HEK293T (cell line): ENCODE data around the gene CORO1C.

Source experiments
- CTCF ChIA-PET: fragments of 350-600 bp; formaldehyde crosslinking; extraction: SDS; loops from one replicate; lab custom pipeline; 2021; ENCODE audit warnings: antibody characterized with exemption, inconsistent platforms; lab: Yijun Ruan, JAX
- POLR2A ChIA-PET: fragments of 350-600 bp; formaldehyde crosslinking; extraction: SDS; loops from one replicate; lab custom pipeline; 2020; ENCODE audit warnings: antibody characterized with exemption, inconsistent platforms; lab: Yijun Ruan, JAX
- DNase-seq: peaks from one replicate; pipeline ENCODE4 v3.0.0; 2012; ENCODE audit warnings: mixed read lengths; ENCODE audit errors: extremely low spot score
- ARNT ChIP-seq: fragments of 450-650 bp; IDR thresholded peaks from 2 replicates; pipeline ENCODE4 v1.6.1; 2017; ENCODE audit warnings: mild to moderate bottlenecking
- BHLHE40 ChIP-seq: fragments of 450-650 bp; IDR thresholded peaks from 2 replicates; pipeline ENCODE4 v1.6.1; 2016; ENCODE audit warnings: mild to moderate bottlenecking, moderate library complexity, borderline replicate concordance
- CTBP1 ChIP-seq: fragments of 450-650 bp; IDR thresholded peaks from 2 replicates; pipeline ENCODE4 v1.6.1; 2016; ENCODE audit warnings: borderline replicate concordance
- ELF4 ChIP-seq: fragments of 450-650 bp; IDR thresholded peaks from 2 replicates; pipeline ENCODE4 v1.6.1; 2017; ENCODE audit warnings: antibody characterized with exemption
- FOXA1 ChIP-seq: fragments of 450-650 bp; IDR thresholded peaks from 2 replicates; pipeline ENCODE4 v1.6.1; 2016; ENCODE audit warnings: mild to moderate bottlenecking
- FOXK2 ChIP-seq: fragments of 450-650 bp; IDR thresholded peaks from 2 replicates; pipeline ENCODE4 v1.6.1; 2016; ENCODE audit warnings: mild to moderate bottlenecking
- FOXM1 ChIP-seq: fragments of 450-650 bp; IDR thresholded peaks from 2 replicates; pipeline ENCODE4 v1.6.1; 2017; ENCODE audit warnings: mild to moderate bottlenecking, borderline replicate concordance
- HDGF ChIP-seq: fragments of 450-650 bp; IDR thresholded peaks from 2 replicates; pipeline ENCODE4 v1.6.1; 2017; ENCODE audit warnings: antibody characterized with exemption, borderline replicate concordance
- L3MBTL2 ChIP-seq: fragments of 450-650 bp; conservative IDR thresholded peaks from 2 replicates; pipeline ENCODE4 v1.6.1; 2016; ENCODE audit warnings: mild to moderate bottlenecking
- LEF1 ChIP-seq: fragments of 450-650 bp; IDR thresholded peaks from 2 replicates; pipeline ENCODE4 v1.6.1; 2017; ENCODE audit warnings: mild to moderate bottlenecking, borderline replicate concordance
- NFRKB ChIP-seq: fragments of 450-650 bp; IDR thresholded peaks from 2 replicates; pipeline ENCODE4 v1.6.1; 2016; ENCODE audit warnings: mild to moderate bottlenecking, moderate library complexity
- SP1 ChIP-seq: fragments of 450-650 bp; IDR thresholded peaks from 2 replicates; pipeline ENCODE4 v1.6.1; 2017
- SUZ12 ChIP-seq: fragments of 450-650 bp; IDR thresholded peaks from 2 replicates; pipeline ENCODE4 v1.6.1; 2016; ENCODE audit warnings: mild to moderate bottlenecking
- TARDBP ChIP-seq: fragments of 450-650 bp; IDR thresholded peaks from 2 replicates; pipeline ENCODE4 v1.6.1; 2016
- ZNF384 ChIP-seq: fragments of 450-650 bp; IDR thresholded peaks from 2 replicates; pipeline ENCODE4 v1.6.1; 2016
- TF ChIP-seq, protein P1 (sequence below): fragments of 450-650 bp; IDR thresholded peaks from 2 replicates; pipeline ENCODE4 v1.6.1; 2016

The CORO1C gene

DNA sequence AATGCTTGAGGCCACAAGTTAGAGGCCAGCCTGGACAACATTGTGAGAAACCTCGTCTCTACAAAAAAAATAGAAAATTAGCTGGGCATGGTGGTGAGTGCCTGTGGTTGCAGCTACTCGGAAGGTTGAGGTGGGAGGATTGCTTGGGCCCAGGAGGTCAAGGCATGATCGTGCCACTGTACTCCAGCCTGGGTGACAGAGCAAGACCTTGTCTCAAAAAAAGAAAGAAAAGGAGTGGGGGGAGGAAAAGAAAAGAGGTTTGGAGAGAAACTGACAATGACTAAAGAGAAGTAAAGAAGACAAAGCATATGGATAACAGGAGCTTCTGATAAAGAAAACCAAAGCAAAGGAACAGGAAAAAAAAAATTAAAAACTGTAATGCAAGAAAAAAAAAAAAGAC lies 60.2 kb downstream of the CORO1C start:
- DNase-seq = no peak
- TF ChIP-seq SP1 (no peak), L3MBTL2 (no peak), CTBP1 (no peak), BHLHE40 (no peak), HDGF (no peak), ZNF384 (no peak), FOXM1 (no peak)
- CTCF ChIA-PET = no interaction called here
- POLR2A ChIA-PET = no interaction called here

- DNase-seq = no peak
- POLR2A ChIA-PET = interaction anchor here (0.6 kb wide), 1 partner anchor 423 kb away, joined by 3 read pairs; the partner anchor contains the start of gene ALKBH2
- no peak for TF ChIP-seq ZNF384
- TF ChIP-seq FOXK2 = no peak
- no peak for TF ChIP-seq FOXM1
- CTCF ChIA-PET = no interaction called here
These were observed 61.2 kb downstream of the CORO1C start for GRCh38 chr12:108670066-108670631.

DNA sequence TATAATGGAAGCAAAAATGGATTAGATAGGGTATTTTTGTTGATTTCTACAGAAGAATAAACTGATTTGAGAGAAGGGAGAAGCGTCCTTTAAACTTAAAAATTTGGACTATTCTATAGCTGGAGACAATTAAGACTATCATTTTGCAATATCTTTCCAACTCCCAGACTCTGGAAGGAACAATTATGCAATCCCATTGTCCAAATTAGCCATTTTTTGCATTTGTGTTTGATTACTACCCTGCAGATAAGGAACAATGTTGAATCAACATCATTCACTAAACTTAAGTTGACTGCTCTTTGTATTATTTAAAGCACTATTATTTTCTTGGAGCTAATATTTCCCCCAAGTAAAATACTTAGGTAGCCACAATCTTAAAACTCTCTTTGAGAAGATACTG lies 62.8 kb downstream of the CORO1C start:
- no peak for TF ChIP-seq L3MBTL2
- TF ChIP-seq NFRKB = no peak
- TF ChIP-seq, protein P1, sequence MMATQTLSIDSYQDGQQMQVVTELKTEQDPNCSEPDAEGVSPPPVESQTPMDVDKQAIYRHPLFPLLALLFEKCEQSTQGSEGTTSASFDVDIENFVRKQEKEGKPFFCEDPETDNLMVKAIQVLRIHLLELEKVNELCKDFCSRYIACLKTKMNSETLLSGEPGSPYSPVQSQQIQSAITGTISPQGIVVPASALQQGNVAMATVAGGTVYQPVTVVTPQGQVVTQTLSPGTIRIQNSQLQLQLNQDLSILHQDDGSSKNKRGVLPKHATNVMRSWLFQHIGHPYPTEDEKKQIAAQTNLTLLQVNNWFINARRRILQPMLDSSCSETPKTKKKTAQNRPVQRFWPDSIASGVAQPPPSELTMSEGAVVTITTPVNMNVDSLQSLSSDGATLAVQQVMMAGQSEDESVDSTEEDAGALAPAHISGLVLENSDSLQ = no peak
- no peak for TF ChIP-seq FOXA1
- no peak for TF ChIP-seq SUZ12
- no peak for TF ChIP-seq BHLHE40
- TF ChIP-seq ARNT = no peak
- no peak for TF ChIP-seq SP1
- no peak for TF ChIP-seq HDGF
- CTCF ChIA-PET = interaction anchor here (0.6 to 1.5 kb wide), 2 partner anchors 136 to 718 kb away, joined by 3 to 7 read pairs; no protein-coding TSS in a partner anchor
- DNase-seq = no peak
- POLR2A ChIA-PET = no interaction called here

- ChIA-PET CTCF (interaction anchor here (0.6 to 1.5 kb wide), 2 partner anchors 136 to 718 kb away, joined by 3 to 7 read pairs; no protein-coding TSS in a partner anchor), POLR2A (no interaction called here)
- DNase-seq = no peak
- TF ChIP-seq SP1 (no peak), ELF4 (no peak), FOXA1 (no peak), FOXK2 (no peak)
These were observed 63.3 kb downstream of the CORO1C start for GRCh38 chr12:108668063-108668462.

GRCh38 chr12:108667349-108667748 lies 64.0 kb downstream of the CORO1C start:
- ChIA-PET POLR2A (no interaction called here), CTCF (no interaction called here)
- DNase-seq = no peak
- no peak for TF ChIP-seq HDGF
- TF ChIP-seq NFRKB = no peak
- TF ChIP-seq, protein P1 = no peak
- no peak for TF ChIP-seq BHLHE40
- no peak for TF ChIP-seq TARDBP
- no peak for TF ChIP-seq ARNT
- no peak for TF ChIP-seq ZNF384
- TF ChIP-seq FOXM1 = no peak
- TF ChIP-seq SUZ12 = no peak
- no peak for TF ChIP-seq L3MBTL2
- TF ChIP-seq ELF4 = no peak
- TF ChIP-seq FOXK2 = no peak
- no peak for TF ChIP-seq CTBP1
- TF ChIP-seq LEF1 = no peak
- no peak for TF ChIP-seq SP1
- no peak for TF ChIP-seq FOXA1

DNA sequence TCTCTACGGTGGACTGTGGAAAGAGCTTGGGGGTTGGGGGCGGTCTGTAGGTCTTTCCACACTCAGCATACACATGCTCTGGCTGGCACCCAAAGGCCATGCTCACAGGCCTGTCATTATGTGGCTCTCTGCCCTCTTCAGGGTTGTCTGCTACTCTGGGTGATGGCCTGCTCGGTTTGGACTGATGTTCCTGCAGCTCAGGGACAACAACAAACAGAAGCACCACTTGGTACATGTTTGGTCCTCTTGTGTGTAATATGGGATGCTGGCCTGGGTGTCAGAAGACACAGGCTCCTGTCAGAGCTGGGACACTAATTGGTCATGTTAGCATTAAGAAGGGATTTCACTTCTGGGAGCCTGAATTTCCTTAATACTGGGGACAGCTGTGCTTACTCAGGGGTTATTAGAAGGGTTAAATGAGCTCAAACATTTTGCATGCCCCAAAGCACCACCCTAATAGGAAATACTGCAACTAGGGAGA lies 64.9 kb downstream of the CORO1C start:
- TF ChIP-seq, protein P1 = no peak
- TF ChIP-seq LEF1 = no peak
- TF ChIP-seq NFRKB = no peak
- no peak for TF ChIP-seq FOXK2
- TF ChIP-seq BHLHE40 = no peak
- TF ChIP-seq L3MBTL2 = no peak
- TF ChIP-seq HDGF = no peak
- no peak for TF ChIP-seq SP1
- TF ChIP-seq TARDBP = no peak
- no peak for TF ChIP-seq ELF4
- no peak for TF ChIP-seq FOXA1
- TF ChIP-seq FOXM1 = no peak
- ChIA-PET CTCF (interaction anchor here (1.2 to 2.9 kb wide), 2 partner anchors 20 to 138 kb away, joined by 3 to 21 read pairs; no protein-coding TSS in a partner anchor), POLR2A (no interaction called here)
- no peak for DNase-seq
